ENCODE data around the gene SREBF1. TPM values are rescaled to one million over a fixed set of nuclear protein-coding genes. Genes with fewer than 3 reads are reported as not detected.

The SREBF1 gene
- total RNA-seq, result 84.0 TPM

DNA sequence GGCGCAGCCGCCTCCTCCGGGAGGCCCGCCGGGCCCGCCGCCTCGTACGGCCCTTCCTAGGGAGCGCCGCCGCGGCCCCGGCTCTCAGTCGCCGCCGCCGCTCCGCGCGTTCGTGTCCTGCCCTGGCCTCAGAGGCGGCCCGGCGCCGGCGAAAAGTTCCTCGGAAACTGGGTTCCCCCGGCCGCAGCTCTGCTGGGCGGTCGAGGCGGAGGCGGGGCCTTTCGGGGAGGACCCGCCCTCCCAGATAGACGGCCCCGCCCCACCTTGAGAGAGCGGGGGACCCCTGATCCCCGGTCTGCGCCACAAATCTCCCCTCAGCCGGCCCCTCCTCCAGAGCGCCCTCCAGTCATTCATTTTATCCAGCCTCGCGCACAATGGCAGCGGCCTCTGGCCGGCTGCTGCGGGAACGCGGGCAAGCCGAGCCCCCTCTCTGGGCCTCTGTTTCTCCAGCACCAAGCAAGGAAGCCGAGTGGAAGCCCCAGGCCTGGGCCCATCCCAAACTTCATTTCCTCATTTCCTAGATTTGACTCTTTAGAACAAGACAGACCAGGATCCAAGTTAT lies at the start of gene SREBF1:
Gene SREBF1 (minus strand): TSS at position 169 of the 562 bp plus-strand sequence. CDS start 169 bp downstream, outside the sequence.
- no peaks in the 10 kb centered on the region for H3K9me3 ChIP-seq
- H3K36me3 ChIP-seq, result no peaks in the 10 kb centered on the region
- H3K27me3 ChIP-seq, result no peaks in the 10 kb centered on the region
- TF ChIP-seq POLR2A (IDR thresholded peaks at IDR 0.05), result peak in 1 of 2 donors; percentile 52
- TF ChIP-seq, protein P1, sequence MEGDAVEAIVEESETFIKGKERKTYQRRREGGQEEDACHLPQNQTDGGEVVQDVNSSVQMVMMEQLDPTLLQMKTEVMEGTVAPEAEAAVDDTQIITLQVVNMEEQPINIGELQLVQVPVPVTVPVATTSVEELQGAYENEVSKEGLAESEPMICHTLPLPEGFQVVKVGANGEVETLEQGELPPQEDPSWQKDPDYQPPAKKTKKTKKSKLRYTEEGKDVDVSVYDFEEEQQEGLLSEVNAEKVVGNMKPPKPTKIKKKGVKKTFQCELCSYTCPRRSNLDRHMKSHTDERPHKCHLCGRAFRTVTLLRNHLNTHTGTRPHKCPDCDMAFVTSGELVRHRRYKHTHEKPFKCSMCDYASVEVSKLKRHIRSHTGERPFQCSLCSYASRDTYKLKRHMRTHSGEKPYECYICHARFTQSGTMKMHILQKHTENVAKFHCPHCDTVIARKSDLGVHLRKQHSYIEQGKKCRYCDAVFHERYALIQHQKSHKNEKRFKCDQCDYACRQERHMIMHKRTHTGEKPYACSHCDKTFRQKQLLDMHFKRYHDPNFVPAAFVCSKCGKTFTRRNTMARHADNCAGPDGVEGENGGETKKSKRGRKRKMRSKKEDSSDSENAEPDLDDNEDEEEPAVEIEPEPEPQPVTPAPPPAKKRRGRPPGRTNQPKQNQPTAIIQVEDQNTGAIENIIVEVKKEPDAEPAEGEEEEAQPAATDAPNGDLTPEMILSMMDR (IDR thresholded peaks at IDR 0.05), result no peak
- no peak for TF ChIP-seq POLR2AphosphoS5 (IDR thresholded peaks at IDR 0.05; ENCODE audit: insufficient read depth in 1 of 2, low read depth in 1 of 2)
- H3K27ac ChIP-seq, result peak within 1 kb of the TSS; percentile 97
- no peak for DNase-seq (ENCODE audit: extremely low spot score in 2 of 2)
- peaks cover 81% of the 10 kb centered on the region for H3K4me1 ChIP-seq
- intact Hi-C loops (cut with DNase I), result no loop called here
- peak within 1 kb of the TSS; percentile 77 to 80 for H3K4me3 ChIP-seq

DNA sequence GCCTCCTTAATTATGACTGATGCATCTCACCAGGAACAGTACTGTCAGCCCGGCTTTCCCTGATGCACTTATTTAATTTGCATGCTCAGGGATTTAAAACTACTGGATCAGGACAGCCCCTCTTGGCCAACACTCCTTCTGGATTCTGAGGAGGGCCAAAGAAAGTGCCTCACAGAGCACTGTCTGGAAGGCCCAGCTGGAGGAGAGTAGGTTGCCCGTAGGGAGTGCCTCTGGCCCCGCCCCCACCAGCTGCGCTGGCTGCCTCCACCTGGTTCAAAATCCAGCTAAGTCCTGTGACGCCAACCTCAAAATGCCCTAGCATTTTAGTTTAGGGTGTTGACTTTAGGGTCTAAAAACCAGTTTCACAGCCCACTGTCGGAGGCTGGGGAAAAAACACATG lies 49.4 kb upstream of the SREBF1 start:
- TF ChIP-seq POLR2AphosphoS5 (IDR thresholded peaks at IDR 0.05; ENCODE audit: insufficient read depth in 1 of 2, low read depth in 1 of 2) (peak in 1 of 2 donors; percentile 16), POLR2A (IDR thresholded peaks at IDR 0.05) (no peak)
- Histone ChIP-seq H3K9me3 (no peaks in the 10 kb centered on the region), H3K27me3 (no peaks in the 10 kb centered on the region), H3K36me3 (peaks cover 0 to 19% of the 10 kb centered on the region in 2 donors), H3K4me3 (no peak overlapping the region), H3K27ac (peak overlapping the region; percentile 27), H3K4me1 (peaks cover 19% of the 10 kb centered on the region)
- DNase-seq (ENCODE audit: extremely low spot score in 2 of 2), result no peak
- intact Hi-C loops (cut with DNase I), result no loop called here

DNA sequence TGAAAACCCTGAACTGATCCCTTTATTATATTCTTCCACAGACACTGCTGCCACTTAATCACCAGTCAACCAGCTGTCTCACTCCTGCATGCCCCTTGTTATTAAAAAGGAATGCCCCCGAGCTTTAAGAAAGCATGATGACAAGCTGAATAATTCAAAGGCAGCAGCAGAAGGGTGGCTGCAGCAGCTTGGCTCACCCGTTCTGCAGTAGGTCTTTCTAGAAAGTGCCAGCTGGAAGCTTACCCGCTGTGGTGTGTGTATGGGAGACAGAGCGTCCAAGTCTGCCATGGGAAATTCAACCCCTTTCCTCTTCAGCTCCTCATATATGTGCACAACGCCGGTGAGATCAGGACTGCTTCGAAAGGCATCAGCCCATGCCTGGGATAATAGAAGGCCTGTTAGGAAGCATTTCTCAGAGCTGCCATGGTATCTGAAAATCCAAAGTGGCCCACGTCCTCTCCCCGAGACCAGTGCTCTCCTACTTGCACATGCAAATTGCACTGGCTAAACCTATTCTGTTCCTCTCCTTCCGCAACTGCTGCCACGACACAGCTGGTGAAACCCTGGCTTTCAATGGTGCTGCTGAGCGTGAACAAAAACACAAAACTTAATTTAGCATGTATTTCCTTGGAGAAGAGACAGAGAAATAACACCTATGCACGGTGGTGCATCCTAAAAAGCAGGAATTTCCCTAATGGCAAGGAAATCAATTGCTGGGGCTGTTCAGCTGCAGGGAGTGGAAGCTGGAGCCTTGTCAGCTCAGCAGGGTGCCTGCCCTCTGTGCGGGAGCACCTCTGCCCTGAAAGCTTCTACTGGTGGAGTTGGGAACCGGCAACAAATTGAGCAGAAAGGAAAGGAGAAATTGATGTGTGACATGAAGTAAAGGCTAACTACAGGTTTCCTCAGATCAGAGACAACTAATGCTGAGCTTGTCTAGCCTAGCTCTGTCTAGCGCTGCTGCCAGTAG lies 47.9 kb upstream of the SREBF1 start:
- no peaks in the 10 kb centered on the region for H3K27me3 ChIP-seq
- intact Hi-C loops (cut with DNase I), result loop anchor here (5.0 kb wide), 1 partner anchor 482 kb away; no protein-coding TSS in a partner anchor
- TF ChIP-seq POLR2AphosphoS5 (IDR thresholded peaks at IDR 0.05; ENCODE audit: insufficient read depth in 1 of 2, low read depth in 1 of 2) (no peak), POLR2A (IDR thresholded peaks at IDR 0.05) (no peak)
- TF ChIP-seq, protein P1 (IDR thresholded peaks at IDR 0.05), result no peak
- peaks cover 0 to 22% of the 10 kb centered on the region in 2 donors for H3K36me3 ChIP-seq
- no peak overlapping the region for H3K4me3 ChIP-seq
- DNase-seq (ENCODE audit: extremely low spot score in 2 of 2), result no peak
- H3K27ac ChIP-seq, result no peak overlapping the region
- peaks cover 23% of the 10 kb centered on the region for H3K4me1 ChIP-seq
- H3K9me3 ChIP-seq, result no peaks in the 10 kb centered on the region

DNA sequence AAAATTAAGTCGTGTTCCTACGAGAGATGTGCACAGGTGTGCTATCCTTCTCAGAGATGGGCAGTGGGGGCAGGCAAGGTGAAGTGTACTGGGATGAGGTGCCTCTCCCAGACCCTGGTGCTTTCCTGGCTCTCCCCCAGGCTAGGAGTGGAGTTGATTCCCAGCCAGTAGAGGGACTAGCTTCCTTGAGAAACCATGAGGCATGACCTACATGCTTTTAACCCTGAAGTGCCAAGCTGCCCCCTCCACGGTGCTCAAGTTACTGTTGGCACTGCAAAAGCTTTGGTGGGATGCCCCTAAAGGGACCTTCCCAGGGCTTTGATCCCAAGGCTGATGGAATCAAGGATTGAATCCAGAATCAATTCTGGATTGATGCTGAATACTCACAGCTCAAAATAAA lies 47.0 kb upstream of the SREBF1 start:
- Histone ChIP-seq H3K4me3 (no peak overlapping the region), H3K9me3 (no peaks in the 10 kb centered on the region), H3K4me1 (peaks cover 32% of the 10 kb centered on the region), H3K36me3 (peaks cover 0 to 31% of the 10 kb centered on the region in 2 donors), H3K27ac (no peak overlapping the region), H3K27me3 (no peaks in the 10 kb centered on the region)
- TF ChIP-seq, protein P1 (IDR thresholded peaks at IDR 0.05), result no peak
- TF ChIP-seq POLR2A (IDR thresholded peaks at IDR 0.05) (no peak), POLR2AphosphoS5 (IDR thresholded peaks at IDR 0.05; ENCODE audit: insufficient read depth in 1 of 2, low read depth in 1 of 2) (no peak)
- intact Hi-C loops (cut with DNase I), result loop anchor here (5.0 kb wide), 1 partner anchor 482 kb away; no protein-coding TSS in a partner anchor
- no peak for DNase-seq (ENCODE audit: extremely low spot score in 2 of 2)

DNA sequence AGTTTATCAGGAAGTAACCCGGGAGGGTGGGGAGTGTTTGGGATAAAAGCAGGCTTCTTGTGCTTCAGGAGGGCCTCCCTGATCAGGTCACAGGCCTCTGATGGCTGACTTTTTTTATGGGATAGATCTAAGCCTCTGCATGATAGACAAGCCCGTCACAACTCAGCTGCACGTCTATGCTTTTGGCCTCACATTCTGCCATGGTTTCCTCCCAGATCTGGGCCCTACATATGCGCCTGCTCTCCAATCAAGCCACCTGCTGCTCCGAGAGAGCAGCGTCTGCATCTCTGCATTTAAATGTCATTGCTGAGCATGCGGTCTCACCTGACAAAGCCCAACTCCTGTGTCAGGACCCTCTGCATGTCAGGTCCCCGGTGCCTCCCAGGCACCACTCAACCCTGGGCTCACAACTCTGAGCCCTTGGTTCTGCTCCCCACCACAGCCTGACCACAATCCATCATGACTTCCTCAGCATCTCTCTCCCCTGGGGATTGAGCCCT lies 45.3 kb upstream of the SREBF1 start:
- intact Hi-C loops (cut with DNase I), result loop anchor here (5.0 kb wide), 1 partner anchor 480 kb away; no protein-coding TSS in a partner anchor
- H3K27ac ChIP-seq, result no peak overlapping the region
- H3K27me3 ChIP-seq, result no peaks in the 10 kb centered on the region
- H3K4me3 ChIP-seq, result no peak overlapping the region
- no peak for DNase-seq (ENCODE audit: extremely low spot score in 2 of 2)
- peaks cover 42% of the 10 kb centered on the region for H3K4me1 ChIP-seq
- H3K36me3 ChIP-seq, result peaks cover 0 to 35% of the 10 kb centered on the region in 2 donors
- H3K9me3 ChIP-seq, result no peaks in the 10 kb centered on the region
- TF ChIP-seq POLR2A (IDR thresholded peaks at IDR 0.05), result no peak
- TF ChIP-seq, protein P1 (IDR thresholded peaks at IDR 0.05), result no peak
